Caco-2 (cell line): ENCODE measurements around the gene ADGRV1. TPM values are rescaled to one million over a fixed set of nuclear protein-coding genes. Genes with fewer than 3 reads are reported as not detected.

Experiments used
- BruUV-seq: library from RNA; stranded (reverse); fragments of 400-500 nt; replicated peaks from 2 replicates; lab custom pipeline; 2021; lab: Mats Ljungman, UMichigan
- CTCF ChIA-PET: fragments of 300-600 bp; sonication (Branson Sonifier 250); formaldehyde crosslinking; loops from one replicate; lab custom pipeline; 2022; ENCODE audit warnings: antibody characterized with exemption; lab: Charles Lee
- POLR2A ChIA-PET: fragments of 300-600 bp; sonication (Branson Sonifier 250); formaldehyde crosslinking; loops from one replicate; lab custom pipeline; 2022; ENCODE audit warnings: antibody characterized with exemption; lab: Charles Lee
- DNase-seq, 2 experiments: peaks; one replicate each; pipeline versions ENCODE4 v3.0.0 to v3.0.0-alpha.2; 2020 to 2022
- H3K27me3 ChIP-seq: replicated peaks from 2 replicates; pipeline ENCODE4 v1.6.0; 2011; ENCODE audit warnings: low read length; ENCODE audit not compliant: control insufficient read depth, insufficient read depth
- H3K36me3 ChIP-seq: 2 replicates; pipeline ENCODE4 v1.5.1; 2011; ENCODE audit warnings: low read length; ENCODE audit not compliant: control insufficient read depth, insufficient read depth
- H3K4me1 ChIP-seq: fragments of 250-450 bp; sonication (Bioruptor Pico); 2 replicates; pipeline ENCODE4 v1.5.1; 2020; ENCODE audit warnings: mild to moderate bottlenecking
- H3K4me3 ChIP-seq: 2 replicates; pipeline ENCODE4 v1.5.1; 2011; ENCODE audit warnings: low read depth, mild to moderate bottlenecking, control low read depth, low read length
- H3K9me3 ChIP-seq: fragments of 250-450 bp; sonication (Bioruptor Pico); 2 replicates; pipeline ENCODE4 v1.5.1; 2020; ENCODE audit warnings: mild to moderate bottlenecking, moderate library complexity
- H3K27ac Mint-ChIP-seq: one replicate; pipeline ENCODE4 v1.8.0; 2022; ENCODE audit warnings: mixed read lengths; ENCODE audit not compliant: unreplicated experiment
- H3K27me3 Mint-ChIP-seq: one replicate; pipeline ENCODE4 v1.8.0; 2022; ENCODE audit warnings: mixed read lengths; ENCODE audit not compliant: insufficient read depth, unreplicated experiment
- H3K36me3 Mint-ChIP-seq: one replicate; pipeline ENCODE4 v1.8.0; 2022; ENCODE audit warnings: mild to moderate bottlenecking, mixed read lengths; ENCODE audit not compliant: insufficient read depth, unreplicated experiment
- H3K4me1 Mint-ChIP-seq: one replicate; pipeline ENCODE4 v1.8.0; 2022; ENCODE audit warnings: low read depth, mixed read lengths; ENCODE audit not compliant: unreplicated experiment
- H3K4me3 Mint-ChIP-seq: one replicate; pipeline ENCODE4 v1.8.0; 2022; ENCODE audit warnings: mild to moderate bottlenecking, moderate library complexity, mixed read lengths; ENCODE audit not compliant: unreplicated experiment
- H3K9me3 Mint-ChIP-seq: one replicate; pipeline ENCODE4 v1.8.0; 2022; ENCODE audit warnings: mixed read lengths; ENCODE audit not compliant: unreplicated experiment
- CTCF ChIP-seq, 2 experiments: fragments of 200-600 bp in 1 of 2; IDR thresholded peaks; 1 replicate in 1 of 2; 2 replicates in 1 of 2; pipeline versions ENCODE4 v1.5.1 to v1.8.0; 2011 to 2022; ENCODE audit warnings: antibody characterized with exemption in 1 of 2, control low read depth in 1 of 2, inconsistent platforms in 1 of 2, low read depth in 1 of 2, low read length in 1 of 2, mild to moderate bottlenecking in 1 of 2, moderate library complexity in 1 of 2; ENCODE audit not compliant: insufficient read depth in 1 of 2, severe bottlenecking in 1 of 2, unreplicated experiment in 1 of 2
- intact Hi-C: fragments of 100-400 bp; cut with micrococcal nuclease; formaldehyde crosslinking; loops from one replicate; pipeline ENCODE4 v1.10.0; 2022; ENCODE audit not compliant: unreplicated experiment
- total RNA-seq: library from RNA; stranded (reverse); gene quantifications from 2 replicates; pipeline ENCODE4 v1.2.3, GENCODE V29; 2022

The ADGRV1 gene
- total RNA-seq, 1 experiment from 2014 or later = 23.2 TPM

GRCh38 chr5:90885180-90885868 is 326.7 kb downstream of the ADGRV1 start:
- Histone ChIP-seq H3K4me1 (peaks cover 4% of the 10 kb centered on the region; the same call in 1 of the 2 replicates), H3K4me3 (no peak overlapping the region), H3K27me3 (no peaks in the 10 kb centered on the region), H3K36me3 (no peaks in the 10 kb centered on the region), H3K9me3 (no peaks in the 10 kb centered on the region)
- no peak for DNase-seq
- intact Hi-C loops = no loop called here
- POLR2A ChIA-PET = no interaction called here
- Mint-ChIP-seq H3K27ac (no peak overlapping the region), H3K27me3 (no peaks in the 10 kb centered on the region), H3K4me3 (no peak overlapping the region), H3K4me1 (peaks cover 17% of the 10 kb centered on the region), H3K9me3 (no peaks in the 10 kb centered on the region), H3K36me3 (no peaks in the 10 kb centered on the region)
- no peak for TF ChIP-seq CTCF (IDR thresholded peaks at IDR 0.05; ENCODE audit: insufficient read depth in 1 of 2, low read depth in 1 of 2, low read length in 1 of 2, severe bottlenecking in 1 of 2, unreplicated experiment in 1 of 2)
- CTCF ChIA-PET = no interaction called here
- no TSS peak for BruUV-seq

- TF ChIP-seq CTCF (IDR thresholded peaks at IDR 0.05; ENCODE audit: insufficient read depth in 1 of 2, low read depth in 1 of 2, low read length in 1 of 2, severe bottlenecking in 1 of 2, unreplicated experiment in 1 of 2) = no peak
- no peaks in the 10 kb centered on the region for H3K9me3 Mint-ChIP-seq
- H3K27ac Mint-ChIP-seq = no peak overlapping the region
- H3K27me3 ChIP-seq = no peaks in the 10 kb centered on the region
- no peak overlapping the region for H3K4me3 ChIP-seq
- H3K27me3 Mint-ChIP-seq = no peaks in the 10 kb centered on the region
- no peak for DNase-seq
- no peaks in the 10 kb centered on the region for H3K36me3 Mint-ChIP-seq
- POLR2A ChIA-PET = no interaction called here
- peaks cover 17% of the 10 kb centered on the region for H3K4me1 Mint-ChIP-seq
- CTCF ChIA-PET = no interaction called here
- intact Hi-C loops = no loop called here
- no peaks in the 10 kb centered on the region for H3K9me3 ChIP-seq
- H3K4me3 Mint-ChIP-seq = no peak overlapping the region
- BruUV-seq = no TSS peak
- H3K36me3 ChIP-seq = no peaks in the 10 kb centered on the region
- H3K4me1 ChIP-seq = peaks cover 4% of the 10 kb centered on the region; the same call in 1 of the 2 replicates
Observed at GRCh38 chr5:90886381-90886780, 327.8 kb downstream of the ADGRV1 start.

GRCh38 chr5:90888511-90889324 is 330.1 kb downstream of the ADGRV1 start:
- H3K4me3 ChIP-seq = no peak overlapping the region
- DNase-seq = no peak
- no peaks in the 10 kb centered on the region for H3K9me3 ChIP-seq
- peaks cover 4% of the 10 kb centered on the region; the same call in 1 of the 2 replicates for H3K4me1 ChIP-seq
- ChIA-PET POLR2A (no interaction called here), CTCF (no interaction called here)
- TF ChIP-seq CTCF (IDR thresholded peaks at IDR 0.05; ENCODE audit: insufficient read depth in 1 of 2, low read depth in 1 of 2, low read length in 1 of 2, severe bottlenecking in 1 of 2, unreplicated experiment in 1 of 2) = no peak
- intact Hi-C loops = no loop called here
- BruUV-seq = no TSS peak
- no peaks in the 10 kb centered on the region for H3K36me3 ChIP-seq
- H3K27me3 ChIP-seq = no peaks in the 10 kb centered on the region
- Mint-ChIP-seq H3K27me3 (no peaks in the 10 kb centered on the region), H3K4me1 (peaks cover 11% of the 10 kb centered on the region), H3K27ac (no peak overlapping the region), H3K9me3 (no peaks in the 10 kb centered on the region), H3K36me3 (no peaks in the 10 kb centered on the region), H3K4me3 (no peak overlapping the region)
